Measurements from ENCODE around the gene CDHR2.

Gene CDHR2

DNA sequence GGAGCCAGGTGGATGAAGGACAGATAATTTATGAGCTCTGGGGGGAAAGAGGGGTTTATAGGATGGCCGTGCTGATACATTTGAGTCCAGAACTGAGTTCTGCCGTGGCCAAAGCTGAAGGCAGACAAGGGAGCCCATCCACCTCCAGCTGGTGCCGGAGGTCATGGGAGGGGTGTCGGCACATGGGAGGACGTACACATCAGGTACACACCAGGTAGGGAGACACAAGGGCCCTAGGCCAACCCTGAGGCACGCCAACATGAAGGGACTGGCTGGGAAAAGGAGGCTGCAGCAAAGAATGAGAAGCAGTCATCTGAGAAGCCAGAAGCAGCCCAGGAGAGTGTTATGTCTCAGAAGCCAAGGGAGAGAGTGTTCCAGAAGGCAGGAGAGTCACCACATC is 62.9 kb downstream of the CDHR2 start:
- ChIA-PET POLR2A (no interaction called here), CTCF (interaction anchor here (0.6 to 1.2 kb wide), 5 partner anchors 15 to 149 kb away, joined by 3 to 4 read pairs (median 3); partner anchors contain the start of genes EIF4E1B and SNCB)
- Histone ChIP-seq H3K4me3 (ENCODE audit: control insufficient read depth in 1 of 7, extremely low read depth in 1 of 7, insufficient read depth in 4 of 7, low read depth in 2 of 7, low read length in 6 of 7) (no peak overlapping the region), H3K27me3 (replicated peaks in 2 of 5; ENCODE audit: control insufficient read depth in 4 of 5, insufficient read depth in 5 of 5, low read length in 4 of 5) (peaks cover 0 to 71% (median 31%) of the 10 kb centered on the region in 5 experiments), H3K27ac (ENCODE audit: insufficient read depth in 1 of 2, low read depth in 1 of 2, low read length in 2 of 2, poor library complexity in 1 of 2, severe bottlenecking in 2 of 2) (no peak overlapping the region), H3K9me3 (ENCODE audit: control extremely low read depth in 1 of 5, control insufficient read depth in 4 of 5, insufficient read depth in 2 of 5, low read depth in 1 of 5, low read length in 4 of 5) (no peaks in the 10 kb centered on the region), H3K4me1 (ENCODE audit: control extremely low read depth in 1 of 4, control insufficient read depth in 4 of 4, insufficient read depth in 4 of 4, low read length in 3 of 4) (peaks cover 0 to 10% (median 5%) of the 10 kb centered on the region in 4 experiments), H3K36me3 (ENCODE audit: control insufficient read depth in 4 of 4, insufficient read depth in 4 of 4, low read length in 3 of 4) (no peaks in the 10 kb centered on the region)
- no peak for DNase-seq
- 93% methylated on average over 6 of the region's 6 CpGs for WGBS (ENCODE audit: insufficient coverage)

DNA sequence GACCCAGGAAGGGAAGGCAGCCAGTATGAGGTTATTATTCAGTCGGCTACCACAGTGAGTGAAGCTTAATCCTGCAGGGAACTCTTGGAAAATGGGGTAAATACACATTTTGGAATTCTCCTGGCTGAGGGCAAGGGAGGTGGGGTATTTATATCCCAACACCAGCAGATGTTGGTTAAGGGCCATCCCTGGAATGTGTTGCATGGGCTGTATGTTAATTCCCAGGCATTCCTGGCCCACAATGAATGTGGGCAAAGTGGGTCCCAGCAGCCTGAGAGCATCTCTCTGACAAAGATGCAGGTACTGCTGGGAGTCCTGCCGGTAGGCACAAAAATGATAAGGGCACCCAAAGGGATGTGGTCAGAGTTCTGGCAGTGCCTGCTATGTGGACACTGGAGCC is 63.7 kb downstream of the CDHR2 start:
- CTCF ChIA-PET, result no interaction called here
- peaks cover 0 to 10% (median 5%) of the 10 kb centered on the region in 4 experiments for H3K4me1 ChIP-seq (ENCODE audit: control extremely low read depth in 1 of 4, control insufficient read depth in 4 of 4, insufficient read depth in 4 of 4, low read length in 3 of 4)
- 73% methylated on average over 2 of the region's 2 CpGs for WGBS (ENCODE audit: insufficient coverage)

DNA sequence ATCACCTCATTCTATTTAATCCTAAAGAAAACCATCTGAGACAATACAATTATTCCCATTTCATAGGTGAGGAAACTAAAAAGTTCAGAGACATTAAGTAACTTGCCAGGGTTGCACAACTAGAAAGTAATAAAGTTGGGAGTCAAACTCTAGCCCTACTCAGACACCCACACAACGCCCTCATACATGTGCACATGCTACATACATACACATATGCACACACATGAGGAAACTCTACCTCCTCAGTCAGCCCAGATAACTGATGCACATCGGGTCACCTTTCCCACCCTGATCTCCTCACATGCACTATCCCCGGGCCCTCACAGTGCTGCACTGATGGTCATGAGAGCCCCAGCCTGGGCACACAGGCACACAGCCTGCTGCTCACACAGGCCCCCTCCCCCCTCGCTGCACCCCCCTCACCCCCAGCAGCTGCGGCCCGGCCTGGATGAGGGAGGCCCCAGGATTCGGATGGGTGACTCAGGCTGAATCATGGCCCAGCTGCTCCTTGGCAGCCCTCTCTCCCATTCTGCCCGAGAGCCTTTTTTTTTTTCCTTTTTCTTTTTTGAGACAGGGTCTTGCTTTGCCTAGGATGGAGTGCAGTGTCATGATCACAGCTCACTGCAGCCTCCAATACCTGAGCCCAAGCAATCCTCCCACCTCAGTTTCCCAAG is 65.8 kb downstream of the CDHR2 start:
- whole genome bisulfite sequencing (ENCODE audit: insufficient coverage), result 82% methylated on average over 3 of the region's 8 CpGs
- no peak overlapping the region for H3K27ac ChIP-seq (ENCODE audit: insufficient read depth in 1 of 2, low read depth in 1 of 2, low read length in 2 of 2, poor library complexity in 1 of 2, severe bottlenecking in 2 of 2)
- no peak for DNase-seq
- H3K36me3 ChIP-seq (ENCODE audit: control insufficient read depth in 4 of 4, insufficient read depth in 4 of 4, low read length in 3 of 4), result no peaks in the 10 kb centered on the region
- no peak overlapping the region for H3K4me3 ChIP-seq (ENCODE audit: control insufficient read depth in 1 of 7, extremely low read depth in 1 of 7, insufficient read depth in 4 of 7, low read depth in 2 of 7, low read length in 6 of 7)
- H3K4me1 ChIP-seq (ENCODE audit: control extremely low read depth in 1 of 4, control insufficient read depth in 4 of 4, insufficient read depth in 4 of 4, low read length in 3 of 4), result peaks cover 0 to 17% (median 14%) of the 10 kb centered on the region in 4 experiments
- POLR2A ChIA-PET, result no interaction called here
- H3K27me3 ChIP-seq (replicated peaks in 2 of 5; ENCODE audit: control insufficient read depth in 4 of 5, insufficient read depth in 5 of 5, low read length in 4 of 5), result peaks cover 0 to 87% (median 39%) of the 10 kb centered on the region in 5 experiments
- CTCF ChIA-PET, result interaction anchor here (0.6 to 1.5 kb wide), 2 partner anchors 16 to 42 kb away, joined by 4 read pairs; partner anchors contain the start of genes EIF4E1B and SNCB
- peaks cover 0 to 5% (median 0%) of the 10 kb centered on the region in 5 experiments for H3K9me3 ChIP-seq (ENCODE audit: control extremely low read depth in 1 of 5, control insufficient read depth in 4 of 5, insufficient read depth in 2 of 5, low read depth in 1 of 5, low read length in 4 of 5)

More for the DNA sequence above, 63.7 kb downstream of the CDHR2 start:
- Histone ChIP-seq H3K36me3 (ENCODE audit: control insufficient read depth in 4 of 4, insufficient read depth in 4 of 4, low read length in 3 of 4) (no peaks in the 10 kb centered on the region), H3K4me3 (ENCODE audit: control insufficient read depth in 1 of 7, extremely low read depth in 1 of 7, insufficient read depth in 4 of 7, low read depth in 2 of 7, low read length in 6 of 7) (no peak overlapping the region), H3K9me3 (ENCODE audit: control extremely low read depth in 1 of 5, control insufficient read depth in 4 of 5, insufficient read depth in 2 of 5, low read depth in 1 of 5, low read length in 4 of 5) (no peaks in the 10 kb centered on the region), H3K27ac (ENCODE audit: insufficient read depth in 1 of 2, low read depth in 1 of 2, low read length in 2 of 2, poor library complexity in 1 of 2, severe bottlenecking in 2 of 2) (no peak overlapping the region), H3K27me3 (replicated peaks in 2 of 5; ENCODE audit: control insufficient read depth in 4 of 5, insufficient read depth in 5 of 5, low read length in 4 of 5) (peaks cover 0 to 80% (median 36%) of the 10 kb centered on the region in 5 experiments)
- POLR2A ChIA-PET, result no interaction called here
- DNase-seq, result no peak

DNA sequence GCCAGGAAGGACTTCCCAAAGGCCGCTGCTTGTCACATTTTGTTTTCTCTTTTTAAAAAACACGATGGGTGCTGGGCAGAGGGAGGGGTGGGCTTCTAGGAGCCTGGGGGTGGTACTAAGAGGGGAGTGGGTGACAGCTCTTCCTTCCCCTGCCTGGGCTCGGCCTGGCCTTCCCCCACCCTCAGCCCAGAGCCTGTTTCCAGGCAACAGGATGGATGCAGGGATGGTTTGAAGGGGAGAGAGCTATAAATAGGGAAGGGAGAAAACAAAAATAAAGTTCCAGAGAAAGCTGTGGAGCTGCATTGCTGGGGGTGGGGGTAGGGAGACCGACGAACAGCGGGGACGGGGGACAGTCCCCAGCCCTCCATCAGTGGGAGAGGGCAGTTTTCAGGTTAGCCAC is 67.4 kb downstream of the CDHR2 start:
- POLR2A ChIA-PET, result no interaction called here
- no peak for DNase-seq
- peaks cover 0 to 23% (median 20%) of the 10 kb centered on the region in 4 experiments for H3K4me1 ChIP-seq (ENCODE audit: control extremely low read depth in 1 of 4, control insufficient read depth in 4 of 4, insufficient read depth in 4 of 4, low read length in 3 of 4)
- CTCF ChIA-PET, result interaction anchor here (2.2 kb wide), 1 partner anchor 9 kb away, joined by 8 read pairs; no protein-coding TSS in a partner anchor
- WGBS (ENCODE audit: insufficient coverage), result 64% methylated on average over 6 of the region's 7 CpGs
- H3K4me3 ChIP-seq (ENCODE audit: control insufficient read depth in 1 of 7, extremely low read depth in 1 of 7, insufficient read depth in 4 of 7, low read depth in 2 of 7, low read length in 6 of 7), result no peak overlapping the region
- peaks cover 0 to 96% (median 49%) of the 10 kb centered on the region in 5 experiments for H3K27me3 ChIP-seq (replicated peaks in 2 of 5; ENCODE audit: control insufficient read depth in 4 of 5, insufficient read depth in 5 of 5, low read length in 4 of 5)
- peaks cover 0 to 5% (median 0%) of the 10 kb centered on the region in 5 experiments for H3K9me3 ChIP-seq (ENCODE audit: control extremely low read depth in 1 of 5, control insufficient read depth in 4 of 5, insufficient read depth in 2 of 5, low read depth in 1 of 5, low read length in 4 of 5)
- no peaks in the 10 kb centered on the region for H3K36me3 ChIP-seq (ENCODE audit: control insufficient read depth in 4 of 4, insufficient read depth in 4 of 4, low read length in 3 of 4)
- H3K27ac ChIP-seq (ENCODE audit: insufficient read depth in 1 of 2, low read depth in 1 of 2, low read length in 2 of 2, poor library complexity in 1 of 2, severe bottlenecking in 2 of 2), result no peak overlapping the region

DNA sequence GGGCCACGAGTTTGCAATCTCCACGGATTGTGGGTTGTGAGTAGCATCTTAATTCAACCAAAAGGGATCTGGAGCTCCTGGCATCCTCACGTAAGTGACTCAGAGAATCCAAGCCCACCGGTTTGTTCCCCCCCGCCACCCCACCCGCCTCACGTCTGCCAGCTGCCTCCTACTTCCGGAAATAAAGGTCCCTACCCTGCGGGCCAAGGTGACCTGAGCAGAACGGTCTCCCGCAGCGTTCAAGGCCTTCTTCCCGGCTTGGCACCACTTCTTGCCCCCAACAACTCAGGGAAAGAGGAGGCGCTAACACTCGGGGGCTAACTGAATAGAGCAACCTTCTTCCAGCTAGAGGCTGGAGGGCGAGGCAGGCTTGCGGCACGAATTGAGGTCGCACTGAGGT is 69.6 kb downstream of the CDHR2 start:
- H3K27ac ChIP-seq (ENCODE audit: insufficient read depth in 1 of 2, low read depth in 1 of 2, low read length in 2 of 2, poor library complexity in 1 of 2, severe bottlenecking in 2 of 2), result no peak overlapping the region
- POLR2A ChIA-PET, result no interaction called here
- CTCF ChIA-PET, result interaction anchor here (1.1 to 1.5 kb wide), 2 partner anchors 9 to 14 kb away, joined by 3 to 4 read pairs; partner anchors contain the start of gene GPRIN1
- peaks cover 0 to 23% (median 20%) of the 10 kb centered on the region in 4 experiments for H3K4me1 ChIP-seq (ENCODE audit: control extremely low read depth in 1 of 4, control insufficient read depth in 4 of 4, insufficient read depth in 4 of 4, low read length in 3 of 4)
- H3K9me3 ChIP-seq (ENCODE audit: control extremely low read depth in 1 of 5, control insufficient read depth in 4 of 5, insufficient read depth in 2 of 5, low read depth in 1 of 5, low read length in 4 of 5), result peaks cover 0 to 5% (median 0%) of the 10 kb centered on the region in 5 experiments
- H3K4me3 ChIP-seq (ENCODE audit: control insufficient read depth in 1 of 7, extremely low read depth in 1 of 7, insufficient read depth in 4 of 7, low read depth in 2 of 7, low read length in 6 of 7), result peak overlapping the region in 2 of 7 experiments; percentile 28 to 54
- H3K36me3 ChIP-seq (ENCODE audit: control insufficient read depth in 4 of 4, insufficient read depth in 4 of 4, low read length in 3 of 4), result no peaks in the 10 kb centered on the region
- WGBS (ENCODE audit: insufficient coverage), result 23% methylated on average over 17 of the region's 19 CpGs
- peaks cover 0 to 82% (median 45%) of the 10 kb centered on the region in 5 experiments for H3K27me3 ChIP-seq (replicated peaks in 2 of 5; ENCODE audit: control insufficient read depth in 4 of 5, insufficient read depth in 5 of 5, low read length in 4 of 5)
- peak in 2 of 3 donors; percentile 39 to 48 for DNase-seq

DNA sequence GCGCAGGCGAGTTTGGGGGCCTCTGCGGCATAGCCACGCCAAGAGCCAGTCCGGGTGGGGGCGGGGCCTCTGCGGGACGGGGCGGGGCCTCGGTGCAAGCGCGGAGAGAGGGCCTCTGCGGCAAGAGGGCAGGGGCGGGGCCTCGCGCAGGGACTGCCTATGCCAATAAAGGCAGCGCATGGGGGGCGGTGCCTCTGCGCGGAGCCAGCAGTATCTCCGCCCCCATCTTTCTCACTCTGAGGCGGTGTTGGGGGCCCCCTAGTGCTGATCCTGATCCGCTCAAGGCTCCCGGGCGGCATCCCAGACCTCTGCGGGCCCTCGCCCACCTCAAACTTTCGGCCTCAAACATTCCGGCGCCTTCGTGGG is 70.0 kb downstream of the CDHR2 start:
- peaks cover 0 to 5% (median 0%) of the 10 kb centered on the region in 5 experiments for H3K9me3 ChIP-seq (ENCODE audit: control extremely low read depth in 1 of 5, control insufficient read depth in 4 of 5, insufficient read depth in 2 of 5, low read depth in 1 of 5, low read length in 4 of 5)
- no peak overlapping the region for H3K27ac ChIP-seq (ENCODE audit: insufficient read depth in 1 of 2, low read depth in 1 of 2, low read length in 2 of 2, poor library complexity in 1 of 2, severe bottlenecking in 2 of 2)
- peak overlapping the region in 2 of 7 experiments; percentile 11 to 54 for H3K4me3 ChIP-seq (ENCODE audit: control insufficient read depth in 1 of 7, extremely low read depth in 1 of 7, insufficient read depth in 4 of 7, low read depth in 2 of 7, low read length in 6 of 7)
- CTCF ChIA-PET, result interaction anchor here (1.1 kb wide), 1 partner anchor 9 kb away, joined by 3 read pairs; the partner anchor contains the start of gene GPRIN1
- H3K36me3 ChIP-seq (ENCODE audit: control insufficient read depth in 4 of 4, insufficient read depth in 4 of 4, low read length in 3 of 4), result no peaks in the 10 kb centered on the region
- POLR2A ChIA-PET, result no interaction called here
- peaks cover 0 to 84% (median 42%) of the 10 kb centered on the region in 5 experiments for H3K27me3 ChIP-seq (replicated peaks in 2 of 5; ENCODE audit: control insufficient read depth in 4 of 5, insufficient read depth in 5 of 5, low read length in 4 of 5)
- peak; percentile 86 to 90 (median 90) for DNase-seq
- 2% methylated on average over 25 of the region's 31 CpGs for WGBS (ENCODE audit: insufficient coverage)
- peaks cover 0 to 23% (median 20%) of the 10 kb centered on the region in 4 experiments for H3K4me1 ChIP-seq (ENCODE audit: control extremely low read depth in 1 of 4, control insufficient read depth in 4 of 4, insufficient read depth in 4 of 4, low read length in 3 of 4)

All from common myeloid progenitor, CD34-positive (primary cell).